Measurements from ENCODE around the gene HUNK. TPM values are rescaled to one million over a fixed set of nuclear protein-coding genes. Genes with fewer than 3 reads are reported as not detected.

Gene HUNK
- total RNA-seq, 6 experiments from 2014 or later, result 0.12 to 0.64 (median 0.32) TPM

DNA sequence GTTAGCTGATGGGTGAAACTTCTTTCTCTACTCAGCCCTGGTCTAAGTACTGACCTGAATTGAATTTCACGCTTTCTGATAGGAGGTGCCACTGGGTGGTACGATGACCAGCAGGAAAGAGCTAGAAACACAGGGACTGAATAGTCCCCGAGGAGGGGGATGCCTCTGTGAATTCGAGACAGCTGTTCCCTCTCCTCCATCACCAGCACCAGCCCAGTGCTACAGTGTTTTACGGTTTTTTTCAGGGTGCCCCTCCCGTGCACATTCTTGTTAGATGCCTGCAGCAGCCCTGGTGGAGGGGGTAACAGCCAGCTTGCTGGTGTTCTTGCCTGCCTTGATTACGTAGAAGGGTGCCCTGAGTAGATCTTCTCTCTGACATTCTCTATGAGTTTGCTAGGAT is 7.1 kb downstream of the HUNK start:
- Histone ChIP-seq H3K27ac (no peak overlapping the region), H3K4me1 (no peaks in the 10 kb centered on the region), H3K27me3 (no peaks in the 10 kb centered on the region), H3K9me3 (no peaks in the 10 kb centered on the region), H3K36me3 (no peaks in the 10 kb centered on the region), H3K4me3 (no peak overlapping the region)
- intact Hi-C loops (cut with DNase I), result no loop called here
- no peak for TF ChIP-seq POLR2A (IDR thresholded peaks at IDR 0.05)
- TF ChIP-seq, protein P1, sequence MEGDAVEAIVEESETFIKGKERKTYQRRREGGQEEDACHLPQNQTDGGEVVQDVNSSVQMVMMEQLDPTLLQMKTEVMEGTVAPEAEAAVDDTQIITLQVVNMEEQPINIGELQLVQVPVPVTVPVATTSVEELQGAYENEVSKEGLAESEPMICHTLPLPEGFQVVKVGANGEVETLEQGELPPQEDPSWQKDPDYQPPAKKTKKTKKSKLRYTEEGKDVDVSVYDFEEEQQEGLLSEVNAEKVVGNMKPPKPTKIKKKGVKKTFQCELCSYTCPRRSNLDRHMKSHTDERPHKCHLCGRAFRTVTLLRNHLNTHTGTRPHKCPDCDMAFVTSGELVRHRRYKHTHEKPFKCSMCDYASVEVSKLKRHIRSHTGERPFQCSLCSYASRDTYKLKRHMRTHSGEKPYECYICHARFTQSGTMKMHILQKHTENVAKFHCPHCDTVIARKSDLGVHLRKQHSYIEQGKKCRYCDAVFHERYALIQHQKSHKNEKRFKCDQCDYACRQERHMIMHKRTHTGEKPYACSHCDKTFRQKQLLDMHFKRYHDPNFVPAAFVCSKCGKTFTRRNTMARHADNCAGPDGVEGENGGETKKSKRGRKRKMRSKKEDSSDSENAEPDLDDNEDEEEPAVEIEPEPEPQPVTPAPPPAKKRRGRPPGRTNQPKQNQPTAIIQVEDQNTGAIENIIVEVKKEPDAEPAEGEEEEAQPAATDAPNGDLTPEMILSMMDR (IDR thresholded peaks at IDR 0.05), result no peak
- WGBS (ENCODE audit: insufficient coverage, low coverage, low lambda C conversion rate, missing lambda C conversion rate), result 58% methylated on average over 4 of the region's 7 CpGs
- no peak for ATAC-seq
- DNase-seq, result no peak

DNA sequence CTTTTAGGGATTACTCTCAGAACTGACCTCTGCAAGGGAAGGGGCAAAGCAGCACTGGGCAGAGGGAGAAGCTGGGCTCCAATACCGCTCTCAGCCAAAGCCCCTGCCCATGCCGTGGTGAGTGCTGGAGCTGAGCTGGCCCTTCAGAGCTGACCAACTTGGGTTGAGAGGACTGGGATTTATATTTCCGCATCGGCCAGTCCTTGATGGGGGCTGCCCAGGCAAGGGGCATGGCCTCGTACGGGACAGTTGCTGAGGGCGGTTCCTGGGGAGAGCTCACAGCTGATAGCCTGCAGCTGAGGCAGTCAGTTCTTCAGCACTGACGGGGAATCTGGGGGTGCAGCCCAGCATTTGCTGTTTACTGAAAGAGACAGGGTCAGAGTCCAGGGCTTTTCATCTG is 8.0 kb downstream of the HUNK start:
- H3K27me3 ChIP-seq, result no peaks in the 10 kb centered on the region
- no peak for DNase-seq
- intact Hi-C loops (cut with DNase I), result no loop called here
- ATAC-seq, result no peak
- no peak overlapping the region for H3K4me3 ChIP-seq
- H3K27ac ChIP-seq, result no peak overlapping the region
- no peaks in the 10 kb centered on the region for H3K4me1 ChIP-seq
- TF ChIP-seq POLR2A (IDR thresholded peaks at IDR 0.05), result no peak
- TF ChIP-seq, protein P1 (IDR thresholded peaks at IDR 0.05), result no peak
- no peaks in the 10 kb centered on the region for H3K36me3 ChIP-seq
- H3K9me3 ChIP-seq, result no peaks in the 10 kb centered on the region
- WGBS (ENCODE audit: insufficient coverage, low coverage, low lambda C conversion rate, missing lambda C conversion rate), result no CpG with 5 or more reads among the region's 8 CpGs

DNA sequence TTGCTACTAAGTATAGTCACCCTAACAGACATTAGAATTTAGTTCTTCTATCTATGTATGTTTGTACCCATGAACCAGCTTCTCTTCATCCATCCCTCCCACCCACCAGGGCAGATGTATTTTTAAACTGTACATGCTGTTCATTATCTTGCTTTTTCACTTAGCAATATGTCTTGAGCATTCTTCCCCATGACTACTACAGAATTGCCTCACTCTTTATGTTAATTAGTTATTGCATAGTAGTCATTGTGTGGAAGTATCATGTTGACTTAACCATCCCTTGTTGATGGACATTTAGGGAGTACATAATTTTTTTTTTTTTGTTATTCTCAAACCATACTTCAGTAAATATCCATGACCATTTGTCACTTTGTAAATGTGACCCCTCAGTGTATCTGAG is 9.9 kb downstream of the HUNK start:
- DNase-seq, result no peak

DNA sequence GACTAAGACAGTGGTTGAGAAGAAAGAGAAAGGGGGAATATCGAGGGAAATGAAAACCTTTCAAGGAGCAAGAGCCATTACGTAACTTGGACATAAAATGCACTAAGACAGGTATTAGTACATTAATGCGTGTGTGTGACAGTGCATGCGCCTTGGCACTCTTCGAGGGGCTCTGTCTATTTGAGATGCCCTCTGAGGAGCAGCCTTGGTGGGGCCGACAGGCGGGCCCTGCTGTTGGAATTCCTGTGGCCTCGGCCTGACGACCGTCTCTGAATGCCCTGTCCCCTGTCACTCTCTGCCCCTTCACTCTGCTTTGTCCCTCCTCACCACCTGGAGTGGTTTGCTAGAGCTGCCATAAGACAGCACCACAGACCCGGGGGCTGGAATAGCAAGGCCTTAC is 12.3 kb downstream of the HUNK start:
- no peak overlapping the region for H3K4me3 ChIP-seq
- ATAC-seq (no peak), DNase-seq (no peak)
- no peak overlapping the region for H3K27ac ChIP-seq
- H3K27me3 ChIP-seq, result no peaks in the 10 kb centered on the region
- no peaks in the 10 kb centered on the region for H3K4me1 ChIP-seq
- no peaks in the 10 kb centered on the region for H3K36me3 ChIP-seq
- H3K9me3 ChIP-seq, result no peaks in the 10 kb centered on the region
- intact Hi-C loops (cut with DNase I), result no loop called here
- no peak for TF ChIP-seq POLR2A (IDR thresholded peaks at IDR 0.05)
- TF ChIP-seq, protein P1 (IDR thresholded peaks at IDR 0.05), result no peak
- 90% methylated on average over 3 of the region's 11 CpGs for WGBS (ENCODE audit: insufficient coverage, low coverage, low lambda C conversion rate, missing lambda C conversion rate)

More for the DNA sequence above, 9.9 kb downstream of the HUNK start:
- no peaks in the 10 kb centered on the region for H3K4me1 ChIP-seq
- no peak overlapping the region for H3K27ac ChIP-seq
- ATAC-seq, result no peak
- no peak overlapping the region for H3K4me3 ChIP-seq
- no peaks in the 10 kb centered on the region for H3K9me3 ChIP-seq
- intact Hi-C loops (cut with DNase I), result no loop called here
- no peaks in the 10 kb centered on the region for H3K36me3 ChIP-seq
- no peaks in the 10 kb centered on the region for H3K27me3 ChIP-seq
- TF ChIP-seq POLR2A (IDR thresholded peaks at IDR 0.05), result no peak
- TF ChIP-seq, protein P1 (IDR thresholded peaks at IDR 0.05), result no peak

DNA sequence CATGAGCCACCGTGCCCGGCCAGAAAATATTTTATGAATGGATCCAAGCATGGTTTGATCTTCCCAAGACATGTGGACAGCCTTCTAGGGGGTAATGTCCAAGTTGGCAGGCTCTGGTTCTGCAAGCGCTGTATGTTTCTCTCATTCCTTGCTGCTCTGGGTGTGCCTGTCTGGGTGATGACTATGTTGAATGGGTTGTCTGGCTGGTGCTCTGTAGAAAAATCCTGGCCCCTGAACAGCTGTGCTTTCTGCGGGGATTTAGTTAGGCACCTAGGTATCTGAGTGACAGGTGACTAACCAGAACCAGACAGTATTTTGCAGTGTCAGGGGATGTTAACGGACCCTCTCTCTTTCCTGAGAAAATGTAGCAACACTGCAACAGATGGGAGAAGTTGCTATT is 14.1 kb downstream of the HUNK start:
- Histone ChIP-seq H3K4me1 (no peaks in the 10 kb centered on the region), H3K36me3 (no peaks in the 10 kb centered on the region), H3K27ac (no peak overlapping the region), H3K9me3 (no peaks in the 10 kb centered on the region), H3K4me3 (no peak overlapping the region), H3K27me3 (no peaks in the 10 kb centered on the region)
- intact Hi-C loops (cut with DNase I), result no loop called here
- TF ChIP-seq POLR2A (IDR thresholded peaks at IDR 0.05), result no peak
- TF ChIP-seq, protein P1 (IDR thresholded peaks at IDR 0.05), result no peak
- DNase-seq, result no peak
- WGBS (ENCODE audit: insufficient coverage, low coverage, low lambda C conversion rate, missing lambda C conversion rate), result 42% methylated on average over 2 of the region's 5 CpGs
- ATAC-seq, result no peak

Measured in right lobe of liver (tissue), 6 donors.